HG02970 (cell line): Measurements from ENCODE around the gene THADA.
A peak's percentile ranks its signal among the peaks of the same experiment; 100 is the strongest.
"Not testable (repeated sequence)": the region's sequence is repeated elsewhere in the genome, so short reads cannot be mapped to it uniquely, and the experiment has no call there.

Experiments used
- ATAC-seq: cut with Tn5 transposase; IDR thresholded peaks from one replicate; pipeline ENCODE4 v1.9.1; 2021; ENCODE audit warnings: mild to moderate bottlenecking, moderate library complexity, moderate number of reproducible peaks; ENCODE audit not compliant: unreplicated experiment, low FRiP score

THADA gene

DNA sequence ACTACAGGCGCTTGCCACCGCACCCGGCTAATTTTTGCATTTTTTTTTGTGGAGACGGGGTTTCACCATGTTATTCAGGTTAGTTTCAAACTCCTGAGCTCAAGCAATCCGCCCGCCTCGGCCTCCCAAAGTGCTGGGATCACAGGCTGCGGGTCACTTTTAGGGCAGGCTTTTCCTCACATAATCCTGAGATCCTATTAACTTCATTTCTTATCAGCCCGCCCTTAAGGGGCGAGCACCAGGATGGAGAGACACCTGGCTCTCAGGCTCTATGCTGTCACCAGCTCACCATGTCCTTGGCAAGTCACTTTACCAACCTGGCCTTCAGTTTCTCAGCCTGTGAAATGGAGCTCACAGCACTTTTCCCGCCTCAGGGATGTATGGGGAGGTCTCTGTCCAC lies 392.5 kb downstream of the THADA start:
- no peak for ATAC-seq

DNA sequence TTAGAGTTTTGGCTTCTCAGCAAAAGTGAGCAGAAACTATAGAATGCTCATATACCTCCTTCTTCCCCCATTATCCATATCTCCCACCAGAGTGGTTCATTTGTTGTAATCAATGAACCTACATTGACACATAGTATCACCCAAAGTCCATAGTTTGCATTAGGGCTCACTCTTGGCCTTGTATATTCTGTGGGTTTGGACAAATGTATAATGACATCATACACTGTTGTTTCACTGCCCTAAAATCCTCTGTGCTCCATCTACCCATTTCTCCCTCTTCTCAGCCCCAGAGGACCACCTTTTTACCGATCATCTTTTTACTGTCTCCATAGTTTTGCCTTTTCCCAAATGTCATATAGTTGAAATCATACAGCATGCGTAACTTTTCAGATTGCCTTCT lies 393.5 kb downstream of the THADA start:
- ATAC-seq = no peak

DNA sequence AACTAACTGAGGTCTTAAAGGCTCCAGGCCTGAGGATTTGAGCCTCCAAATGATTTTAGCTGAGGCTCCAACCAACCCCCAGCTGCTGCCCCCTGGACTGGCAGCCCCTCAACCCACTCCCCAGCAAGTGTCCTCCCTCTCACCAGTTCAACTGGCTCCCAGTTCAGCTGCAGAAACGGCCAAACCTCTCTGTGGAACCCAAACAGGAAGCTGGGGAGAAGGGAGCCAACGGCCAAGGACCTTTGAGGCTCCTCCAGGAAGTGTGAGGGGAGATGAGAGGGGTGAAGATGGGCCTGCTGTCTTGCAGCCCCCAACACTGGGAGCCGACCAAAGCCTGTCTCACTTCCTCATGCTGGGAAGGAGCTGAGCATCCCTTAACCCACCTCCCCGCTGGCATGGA lies 394.3 kb downstream of the THADA start:
- no peak for ATAC-seq

DNA sequence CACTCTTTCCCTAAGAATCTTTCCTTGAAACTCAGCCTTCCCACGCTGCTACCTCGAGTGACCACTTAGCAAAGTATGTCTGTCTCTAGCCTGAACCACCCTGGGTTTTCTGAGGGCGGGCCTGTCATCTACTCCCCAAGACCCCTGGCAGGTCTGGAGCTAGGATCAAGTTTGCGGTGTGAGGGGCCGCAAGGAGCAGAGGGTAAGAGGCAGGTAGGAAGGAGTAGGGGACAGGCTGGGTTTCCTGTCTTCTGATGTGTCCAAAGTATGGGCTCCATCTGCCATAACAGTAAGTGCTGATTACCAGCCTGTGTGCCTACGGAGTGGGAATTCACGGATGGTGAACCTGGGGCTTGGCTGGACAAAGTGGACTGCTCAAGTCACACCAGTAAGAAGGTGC lies 394.8 kb downstream of the THADA start:
- no peak for ATAC-seq

DNA sequence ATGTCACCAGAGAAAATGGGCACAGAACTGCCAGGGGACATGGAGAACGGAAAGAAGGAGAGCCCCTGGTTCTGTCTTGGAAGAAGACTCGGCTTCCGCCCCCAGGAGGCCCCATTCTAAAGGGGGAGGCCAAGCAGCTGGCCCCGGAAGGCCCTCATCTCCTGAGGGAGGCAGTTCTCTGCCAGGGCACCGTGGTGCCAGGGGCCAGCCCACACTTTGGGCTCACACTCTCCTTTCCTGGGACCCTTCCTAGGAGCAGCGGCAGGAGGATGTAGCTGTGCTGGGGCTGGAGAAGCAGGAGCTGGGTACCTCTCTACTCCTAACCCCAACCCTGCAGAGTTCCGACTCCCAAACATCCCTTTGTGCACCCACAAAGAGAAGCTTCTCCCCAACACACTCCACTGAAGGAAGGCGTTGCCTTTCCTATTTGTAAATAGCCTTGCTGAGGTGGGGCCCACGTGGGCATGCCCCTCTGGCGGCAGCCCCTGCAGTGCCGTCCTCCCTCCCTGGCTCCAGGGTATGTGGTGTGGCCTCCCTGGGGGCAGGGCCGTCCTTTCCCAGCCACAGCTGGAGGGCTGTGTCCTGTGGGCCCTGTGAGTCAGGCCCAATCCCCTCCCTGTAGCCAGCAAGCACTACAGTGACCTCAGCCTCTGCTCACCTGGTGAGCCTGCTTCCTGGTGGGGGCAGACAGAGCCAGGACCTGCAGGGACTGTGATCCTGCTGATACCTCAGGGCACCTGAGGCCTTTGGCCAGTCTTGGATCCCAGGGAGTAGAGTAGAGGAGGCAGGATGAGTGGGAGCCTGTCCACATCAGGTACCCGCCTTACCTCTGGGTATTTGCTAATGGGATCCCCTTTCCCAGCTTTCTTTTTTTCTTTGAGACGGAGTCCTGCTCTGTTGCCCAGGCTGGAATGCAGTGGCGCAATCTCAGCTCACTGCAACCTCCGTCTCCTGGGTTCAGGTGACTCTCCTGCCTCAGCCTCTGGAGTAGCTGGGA lies 396.0 kb downstream of the THADA start:
- no peak for ATAC-seq

DNA sequence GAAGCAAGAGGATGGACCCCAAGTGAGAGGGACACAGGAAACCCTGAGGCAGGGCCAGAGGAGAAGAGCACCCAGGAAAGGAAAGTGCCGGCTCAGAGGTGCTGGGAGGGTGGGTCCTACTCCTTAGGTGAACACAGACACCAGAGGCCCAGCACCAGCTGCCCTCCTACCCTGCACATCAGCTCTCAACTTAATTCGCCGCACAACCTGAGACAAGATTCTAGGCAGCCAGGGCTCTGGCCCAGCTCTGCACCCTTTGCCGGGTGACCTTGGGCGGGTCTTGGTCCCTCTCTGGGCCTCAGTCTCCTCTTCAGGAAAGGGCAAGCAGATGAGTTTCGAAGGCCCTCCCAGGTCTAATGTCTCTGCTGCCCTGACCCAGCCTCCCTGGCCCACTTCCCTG lies 397.6 kb downstream of the THADA start:
- no peak for ATAC-seq

- ATAC-seq = no peak
These were observed 398.3 kb downstream of the THADA start for GRCh38 chr2:43197588-43197896.

DNA sequence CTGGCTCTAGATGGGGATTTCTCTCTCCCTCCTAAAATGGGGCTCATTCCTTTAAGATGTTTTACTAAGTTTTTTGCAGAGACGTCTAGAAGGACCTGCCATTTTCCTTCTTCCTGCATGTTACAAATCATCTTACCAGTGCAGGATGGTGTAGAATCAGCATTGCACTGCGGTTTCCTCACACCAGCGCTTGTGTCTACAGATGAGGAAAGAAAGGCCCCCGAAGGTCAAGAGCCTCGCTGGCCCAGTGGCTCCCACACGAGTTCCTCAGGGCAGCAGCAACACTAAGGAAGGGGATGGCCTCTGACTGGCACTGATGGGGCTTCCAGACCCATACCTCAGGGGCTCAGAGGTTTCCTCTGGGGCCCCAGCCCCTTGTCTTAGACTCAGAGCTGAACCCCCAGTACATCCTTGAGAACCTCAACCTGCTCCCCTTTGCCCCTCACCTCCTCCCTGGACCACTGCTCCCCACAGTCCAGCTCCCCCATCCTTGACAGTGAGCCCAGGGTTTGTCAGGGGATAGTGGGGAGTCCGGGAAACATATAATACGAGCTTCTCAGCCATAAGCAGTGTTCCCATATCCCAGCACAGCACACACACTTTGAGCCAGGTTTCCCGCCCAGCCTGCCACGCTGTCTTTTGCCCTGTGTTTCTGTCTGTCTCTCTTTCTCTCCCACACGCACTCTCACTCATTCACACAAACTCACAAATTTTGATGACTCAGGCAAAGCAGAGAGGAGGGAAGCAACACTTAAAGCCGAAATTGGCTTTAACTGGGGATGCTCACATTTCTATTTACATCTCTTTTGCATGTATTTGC lies 398.9 kb downstream of the THADA start:
- no peak for ATAC-seq

GRCh38 chr2:43194121-43194869 lies 401.5 kb downstream of the THADA start:
- peak; percentile 55 for ATAC-seq

DNA sequence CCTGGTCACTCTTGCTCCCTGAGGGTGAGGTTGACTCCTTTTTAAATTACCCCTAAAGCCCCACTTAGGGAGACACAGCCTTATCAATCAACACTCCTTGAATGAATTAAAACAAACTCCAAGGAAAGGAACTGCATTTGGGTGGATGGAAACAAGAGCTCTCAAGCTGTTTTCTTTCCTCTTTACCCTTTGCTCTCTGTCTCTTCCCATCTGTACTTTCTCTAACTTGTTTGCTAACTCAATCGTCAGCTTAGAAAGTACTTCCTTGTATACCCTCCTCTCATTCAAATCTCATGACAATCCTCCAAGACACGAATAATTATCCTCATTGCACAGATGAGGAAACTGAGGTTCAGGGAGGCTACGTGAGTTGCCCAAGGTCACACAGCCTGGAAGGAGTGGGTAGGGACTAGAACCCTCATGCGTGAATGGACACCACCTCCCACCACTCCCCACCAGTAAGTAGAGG lies 402.2 kb downstream of the THADA start:
- ATAC-seq = no peak

DNA sequence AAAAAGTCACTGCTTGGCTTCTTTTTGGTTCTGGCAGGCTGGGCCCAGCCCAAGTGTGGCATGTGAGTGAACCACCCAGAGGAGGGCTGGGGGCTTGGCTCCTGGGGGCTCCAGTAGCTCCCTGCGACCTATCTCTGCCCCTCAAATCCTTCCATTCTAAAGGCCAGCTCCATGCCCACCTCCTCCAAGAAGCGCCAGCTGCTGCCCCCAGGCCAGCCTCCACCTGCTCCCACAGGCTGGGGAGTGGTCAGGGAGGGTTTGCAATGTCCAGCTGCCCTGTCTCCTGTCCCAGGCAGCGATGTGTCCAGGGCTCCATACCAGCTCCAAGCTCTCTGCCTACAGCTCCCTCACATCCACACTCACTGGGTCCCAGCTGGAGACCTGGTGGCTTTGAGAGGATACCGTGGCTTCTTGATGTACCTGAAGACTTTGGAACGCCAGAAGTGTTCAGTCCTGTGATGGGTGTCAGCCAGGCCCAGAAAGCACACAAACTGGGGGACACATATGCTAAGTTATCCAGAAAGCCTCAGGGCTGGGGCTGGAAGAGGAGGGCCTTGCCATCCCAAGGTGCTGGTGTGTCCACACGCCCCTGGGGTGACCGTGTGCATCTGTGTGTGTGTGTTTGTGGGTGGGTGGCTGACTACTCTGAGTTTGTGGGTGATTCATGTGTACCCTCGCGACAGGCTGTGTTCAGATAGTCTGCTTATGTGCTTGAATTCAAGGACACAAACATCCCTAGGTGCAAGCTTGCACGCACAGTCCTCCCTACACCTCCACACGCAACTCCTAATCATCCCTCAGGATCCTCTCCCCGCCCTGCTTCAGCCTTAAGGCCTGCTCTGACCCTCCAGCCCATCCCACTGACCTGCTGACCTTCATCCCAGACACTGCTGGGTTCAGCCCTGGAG lies 402.8 kb downstream of the THADA start:
- no peak for ATAC-seq

GRCh38 chr2:43191947-43192516 lies 403.8 kb downstream of the THADA start:
- ATAC-seq = no peak

DNA sequence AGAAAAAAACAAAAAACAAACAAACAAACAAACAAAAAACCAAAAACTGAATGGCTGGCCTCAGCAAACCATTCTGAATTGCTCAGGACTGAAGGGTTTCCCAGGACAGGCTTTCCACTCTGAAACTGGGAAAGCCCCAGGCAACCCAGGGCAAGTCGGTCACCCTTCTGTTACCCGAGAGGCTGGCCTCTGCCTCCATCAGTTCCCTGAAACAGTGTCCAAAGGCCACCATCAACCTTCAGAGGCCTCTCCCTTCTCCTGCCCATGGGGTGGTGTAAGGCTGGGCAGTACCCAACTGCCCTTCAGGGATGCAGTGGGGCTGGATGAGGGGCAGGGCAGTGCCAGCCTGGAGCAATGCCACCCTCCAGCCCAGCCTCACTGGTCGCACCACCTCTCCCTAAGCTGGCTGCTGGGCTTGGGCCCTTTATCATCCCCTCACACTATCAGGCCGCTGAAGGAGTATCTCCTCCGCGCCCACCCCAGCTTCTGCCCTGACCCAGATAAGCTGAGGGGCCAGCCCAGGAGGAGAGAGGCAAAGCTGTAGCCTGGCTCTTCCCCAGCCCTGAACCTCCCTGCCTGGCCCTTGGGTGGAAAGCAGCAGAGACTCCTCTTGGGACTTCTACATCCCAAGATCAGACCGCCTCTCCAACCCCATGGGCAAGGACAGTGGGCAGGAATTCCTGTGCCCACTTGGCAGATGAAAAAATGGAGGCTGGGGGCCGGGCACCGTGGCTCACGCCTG lies 405.4 kb downstream of the THADA start:
- ATAC-seq = no peak

DNA sequence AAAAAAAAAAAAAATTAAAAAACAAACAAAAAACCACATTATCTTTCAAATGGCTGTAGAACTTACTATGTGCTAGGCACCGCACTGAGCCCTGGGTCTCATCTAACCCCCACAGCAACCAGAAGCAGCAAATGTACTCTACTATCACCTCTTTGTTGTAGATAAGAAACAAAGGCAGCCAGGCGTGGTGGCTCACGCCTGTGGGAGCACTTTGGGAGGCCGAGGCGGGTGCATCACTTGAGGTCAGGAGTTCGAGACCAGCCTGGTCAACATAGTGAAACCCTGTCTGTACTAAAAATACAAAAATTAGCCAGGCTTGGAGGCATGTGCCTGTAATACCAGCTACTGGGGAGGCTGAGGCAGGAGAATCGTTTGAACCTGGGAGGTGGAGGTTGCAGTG lies 406.0 kb downstream of the THADA start:
- ATAC-seq = not testable (repeated sequence)

GRCh38 chr2:43188561-43189386 lies 407.1 kb downstream of the THADA start:
- no peak for ATAC-seq

GRCh38 chr2:43186679-43187374 lies 409.0 kb downstream of the THADA start:
- ATAC-seq = no peak

GRCh38 chr2:43186321-43186678 lies 409.5 kb downstream of the THADA start:
- ATAC-seq = no peak
